Hypothalamus (tissue), 51 donors: ENCODE data around the gene PKN2.
"Not testable (repeated sequence)": the region's sequence is repeated elsewhere in the genome, so short reads cannot be mapped to it uniquely, and the experiment has no call there.

Source experiments
- DNase-seq, 51 donors: peaks; one replicate each; lab custom pipeline; 2025; lab: John Stamatoyannopoulos, UW

Gene PKN2

GRCh38 chr1:88784551-88784950, 100.5 kb downstream of the PKN2 start:
- peak in 1 of 51 donors; percentile 2 for DNase-seq

- DNase-seq, result no peak
Measured at GRCh38 chr1:88787023-88787903, 103.2 kb downstream of the PKN2 start.

GRCh38 chr1:88791192-88791591, 107.1 kb downstream of the PKN2 start:
- no peak for DNase-seq

- no peak for DNase-seq
Measured at GRCh38 chr1:88799491-88799890, 115.4 kb downstream of the PKN2 start.

GRCh38 chr1:88800382-88801051, 116.4 kb downstream of the PKN2 start:
- DNase-seq, result peak in 2 of 51 donors; percentile 1 to 15

- DNase-seq, result no peak
Measured at GRCh38 chr1:88801575-88802208, 117.6 kb downstream of the PKN2 start.

- no peak for DNase-seq
Measured at GRCh38 chr1:88802404-88802803, 118.3 kb downstream of the PKN2 start.

- no peak for DNase-seq
Measured at GRCh38 chr1:88802950-88803349, 118.9 kb downstream of the PKN2 start.

GRCh38 chr1:88803444-88803843, 119.4 kb downstream of the PKN2 start:
- no peak for DNase-seq

- no peak for DNase-seq
Measured at GRCh38 chr1:88812366-88812765, 128.3 kb downstream of the PKN2 start.

- no peak for DNase-seq
Measured at GRCh38 chr1:88813471-88813870, 129.4 kb downstream of the PKN2 start.

GRCh38 chr1:88819642-88820041, 135.6 kb downstream of the PKN2 start:
- not testable (repeated sequence) for DNase-seq

- peak in 2 of 51 donors; percentile 5 for DNase-seq
Measured at GRCh38 chr1:88825721-88826120, 141.6 kb downstream of the PKN2 start.

- no peak for DNase-seq
Measured at GRCh38 chr1:88847643-88848042, 163.6 kb downstream of the PKN2 start.

GRCh38 chr1:88851303-88852063, 167.4 kb downstream of the PKN2 start:
- no peak for DNase-seq

- no peak for DNase-seq
Measured at GRCh38 chr1:88867743-88868521, 183.9 kb downstream of the PKN2 start.

GRCh38 chr1:88869644-88870043, 185.6 kb downstream of the PKN2 start:
- not testable (repeated sequence) for DNase-seq

- DNase-seq, result no peak
Measured at GRCh38 chr1:88873737-88874349, 189.8 kb downstream of the PKN2 start.

GRCh38 chr1:88875595-88875994, 191.5 kb downstream of the PKN2 start:
- DNase-seq, result no peak
